HEK293 (cell line): Measurements from ENCODE around the gene CCSER2.
A peak's percentile ranks its signal among the peaks of the same experiment; 100 is the strongest.

Experiments used
- CTCF ChIA-PET: fragments of 350-600 bp; formaldehyde crosslinking; extraction: SDS; loops from one replicate; lab custom pipeline; 2021; ENCODE audit warnings: antibody characterized with exemption; lab: Yijun Ruan, JAX
- POLR2A ChIA-PET: fragments of 300-600 bp; formaldehyde crosslinking; extraction: SDS; loops from one replicate; lab custom pipeline; 2020; ENCODE audit warnings: antibody characterized with exemption, inconsistent platforms; lab: Yijun Ruan, JAX
- H3K27ac ChIP-seq: fragments of 200-500 bp; sonication (Bioruptor generic); 2 replicates; pipeline ENCODE4 v1.5.1; 2014; ENCODE audit warnings: low read depth, low read length, control low read depth, inconsistent platforms; ENCODE audit errors: extremely low read depth
- H3K36me3 ChIP-seq, 2 experiments: fragments of 200-500 bp in 1 of 2; sonication (Bioruptor generic) in 1 of 2; 1 replicate in 1 of 2; 2 replicates in 1 of 2; pipeline ENCODE4 v1.5.1; 2014 to 2017; ENCODE audit warnings: inconsistent platforms in 2 of 2, low read length in 2 of 2; ENCODE audit not compliant: control insufficient read depth in 2 of 2, insufficient read depth in 1 of 2
- H3K4me1 ChIP-seq: fragments of 200-500 bp; sonication (Bioruptor generic); 2 replicates; pipeline ENCODE4 v1.5.1; 2014; ENCODE audit warnings: mild to moderate bottlenecking, low read length, inconsistent platforms; ENCODE audit not compliant: control insufficient read depth, insufficient read depth
- H3K4me3 ChIP-seq: 2 replicates; pipeline ENCODE4 v1.5.1; 2011; ENCODE audit warnings: low read depth, mild to moderate bottlenecking, control low read depth, low read length, moderate library complexity
- H3K9me3 ChIP-seq: fragments of 200-500 bp; sonication (Bioruptor generic); 2 replicates; pipeline ENCODE4 v1.5.1; 2014; ENCODE audit warnings: low read depth, low read length, inconsistent platforms; ENCODE audit not compliant: control insufficient read depth, insufficient read depth
- BCL6B ChIP-seq: fragments of 450-650 bp; formaldehyde crosslinking; IDR thresholded peaks from 2 replicates; pipeline ENCODE4 v1.5.1; 2017; ENCODE audit warnings: missing biosample characterization, missing genetic modification characterization
- HOXC10 ChIP-seq: sonication (generic); formaldehyde crosslinking; IDR thresholded peaks from 2 replicates; pipeline ENCODE4 v1.8.1; 2023; ENCODE audit warnings: mild to moderate bottlenecking, missing genetic modification reagents
- INSM2 ChIP-seq: fragments of 450-650 bp; formaldehyde crosslinking; IDR thresholded peaks from 2 replicates; pipeline ENCODE4 v1.5.1; 2016; ENCODE audit warnings: missing biosample characterization, missing genetic modification characterization
- MYNN ChIP-seq: fragments of 450-650 bp; formaldehyde crosslinking; IDR thresholded peaks from 2 replicates; pipeline ENCODE4 v1.5.1; 2016; ENCODE audit warnings: missing biosample characterization, missing genetic modification characterization, borderline replicate concordance
- PATZ1 ChIP-seq: fragments of 450-650 bp; formaldehyde crosslinking; IDR thresholded peaks from 2 replicates; pipeline ENCODE4 v1.5.1; 2016; ENCODE audit warnings: missing biosample characterization, missing genetic modification characterization
- PRDM1 ChIP-seq: fragments of 450-650 bp; formaldehyde crosslinking; IDR thresholded peaks from 2 replicates; pipeline ENCODE4; 2016; ENCODE audit warnings: missing biosample characterization, missing genetic modification characterization
- SCRT1 ChIP-seq: fragments of 450-650 bp; formaldehyde crosslinking; IDR thresholded peaks from 2 replicates; pipeline ENCODE4 v1.5.1; 2016; ENCODE audit warnings: missing biosample characterization, missing genetic modification characterization, borderline replicate concordance
- SCRT2 ChIP-seq: fragments of 450-650 bp; formaldehyde crosslinking; IDR thresholded peaks from 2 replicates; pipeline ENCODE4 v1.5.1; 2016; ENCODE audit warnings: missing biosample characterization, missing genetic modification characterization
- ZNF146 ChIP-seq: fragments of 450-650 bp; formaldehyde crosslinking; IDR thresholded peaks from 2 replicates; pipeline ENCODE4 v1.5.1; 2016; ENCODE audit warnings: missing biosample characterization, missing genetic modification characterization
- ZNF148 ChIP-seq: fragments of 450-650 bp; formaldehyde crosslinking; IDR thresholded peaks from 2 replicates; pipeline ENCODE4 v1.5.0; 2017; ENCODE audit warnings: missing biosample characterization, missing genetic modification characterization, borderline replicate concordance
- ZNF24 ChIP-seq: fragments of 450-650 bp; formaldehyde crosslinking; IDR thresholded peaks from 2 replicates; pipeline ENCODE4 v1.5.1; 2016; ENCODE audit warnings: missing biosample characterization, missing genetic modification characterization
- ZNF266 ChIP-seq: fragments of 450-650 bp; formaldehyde crosslinking; IDR thresholded peaks from 2 replicates; pipeline ENCODE4 v1.5.1; 2016; ENCODE audit warnings: missing biosample characterization, missing genetic modification characterization, low read depth
- ZNF302 ChIP-seq: fragments of 450-650 bp; formaldehyde crosslinking; IDR thresholded peaks from 2 replicates; pipeline ENCODE4 v1.5.1; 2016; ENCODE audit warnings: missing biosample characterization, missing genetic modification characterization, low read depth
- ZNF335 ChIP-seq: fragments of 450-650 bp; formaldehyde crosslinking; conservative IDR thresholded peaks from 2 replicates; pipeline ENCODE4 v1.5.1; 2016; ENCODE audit warnings: missing biosample characterization, missing genetic modification characterization
- ZNF473 ChIP-seq: fragments of 450-650 bp; formaldehyde crosslinking; IDR thresholded peaks from 2 replicates; pipeline ENCODE4 v1.5.1; 2017; ENCODE audit warnings: missing biosample characterization, missing genetic modification characterization
- ZNF549 ChIP-seq: fragments of 450-650 bp; IDR thresholded peaks from 2 replicates; pipeline ENCODE4 v1.5.1; 2018; ENCODE audit warnings: missing biosample characterization, missing genetic modification characterization, mild to moderate bottlenecking, inconsistent platforms, moderate library complexity
- ZNF558 ChIP-seq: fragments of 450-650 bp; formaldehyde crosslinking; IDR thresholded peaks from 2 replicates; pipeline ENCODE4 v1.5.1; 2016; ENCODE audit warnings: missing biosample characterization, missing genetic modification characterization
- ZNF580 ChIP-seq: fragments of 450-650 bp; formaldehyde crosslinking; IDR thresholded peaks from 2 replicates; pipeline ENCODE4 v1.5.1; 2016; ENCODE audit warnings: missing biosample characterization, missing genetic modification characterization
- ZNF624 ChIP-seq: fragments of 450-650 bp; formaldehyde crosslinking; IDR thresholded peaks from 2 replicates; pipeline ENCODE4 v1.5.1; 2017; ENCODE audit warnings: missing biosample characterization, missing genetic modification characterization
- ZNF629 ChIP-seq: fragments of 450-650 bp; formaldehyde crosslinking; IDR thresholded peaks from 2 replicates; pipeline ENCODE4 v1.5.1; 2017; ENCODE audit warnings: missing biosample characterization, missing genetic modification characterization
- ZNF654 ChIP-seq: fragments of 450-650 bp; formaldehyde crosslinking; IDR thresholded peaks from 2 replicates; pipeline ENCODE4 v1.5.1; 2016; ENCODE audit warnings: low read depth, missing biosample characterization, missing genetic modification characterization
- ZNF830 ChIP-seq: fragments of 450-650 bp; IDR thresholded peaks from 2 replicates; pipeline ENCODE4 v1.5.0; 2018; ENCODE audit warnings: missing biosample characterization, missing genetic modification characterization, low read depth, mild to moderate bottlenecking, moderate library complexity
- ZNF843 ChIP-seq: fragments of 450-650 bp; formaldehyde crosslinking; IDR thresholded peaks from 2 replicates; pipeline ENCODE4 v1.5.1; 2016; ENCODE audit warnings: missing biosample characterization, missing genetic modification characterization
- ZSCAN4 ChIP-seq: fragments of 450-650 bp; formaldehyde crosslinking; IDR thresholded peaks from 2 replicates; pipeline ENCODE4 v1.5.1; 2017; ENCODE audit warnings: missing biosample characterization, missing genetic modification characterization

Gene CCSER2

GRCh38 chr10:84367256-84367655, 38.9 kb downstream of the CCSER2 start:
- ChIA-PET POLR2A (no interaction called here), CTCF (no interaction called here)
- TF ChIP-seq PATZ1 (tag by site-specific recombination): no peak
- peak; percentile 55; the same call in 1 of the 2 replicates for TF ChIP-seq SCRT1 (tag by site-specific recombination)
- TF ChIP-seq SCRT2 (tag by site-specific recombination): peak; percentile 26; the same call in 1 of the 2 replicates
- TF ChIP-seq MYNN (tag by site-specific recombination): no peak
- no peak for TF ChIP-seq ZSCAN4 (tag by site-specific recombination)
- no peak for TF ChIP-seq ZNF266
- no peak for TF ChIP-seq HOXC10
- no peak for TF ChIP-seq ZNF654 (tag by site-specific recombination)
- TF ChIP-seq ZNF624: no peak
- no peak for TF ChIP-seq ZNF549 (tag by site-specific recombination)
- Histone ChIP-seq H3K4me1 (no peaks in the 10 kb centered on the region), H3K36me3 (peaks cover 0 to 15% of the 10 kb centered on the region in 2 experiments; a peak in 1 of 3 replicates), H3K4me3 (no peak overlapping the region), H3K9me3 (no peaks in the 10 kb centered on the region), H3K27ac (no peak overlapping the region)

GRCh38 chr10:84368828-84369227, 40.4 kb downstream of the CCSER2 start:
- CTCF ChIA-PET: interaction anchor here (1.1 kb wide), 1 partner anchor 15 kb away, joined by 3 read pairs; no protein-coding TSS in a partner anchor
- H3K9me3 ChIP-seq: no peaks in the 10 kb centered on the region

GRCh38 chr10:84370283-84370682, 41.9 kb downstream of the CCSER2 start:
- no peaks in the 10 kb centered on the region for H3K4me1 ChIP-seq
- H3K9me3 ChIP-seq: no peaks in the 10 kb centered on the region
- ChIA-PET POLR2A (no interaction called here), CTCF (interaction anchor here (0.6 to 2.5 kb wide), 6 partner anchors 9 to 170 kb away, joined by 3 to 12 read pairs (median 4); no protein-coding TSS in a partner anchor)
- H3K27ac ChIP-seq: no peak overlapping the region
- no peak overlapping the region for H3K4me3 ChIP-seq
- H3K36me3 ChIP-seq: peaks cover 9 to 32% of the 10 kb centered on the region in 2 experiments; a peak in 2 of 3 replicates
- no peak for TF ChIP-seq ZNF830 (tag by site-specific recombination)
- TF ChIP-seq ZNF148 (tag by site-specific recombination): no peak
- TF ChIP-seq ZNF302 (tag by site-specific recombination): no peak
- TF ChIP-seq ZNF24 (tag by site-specific recombination): no peak
- TF ChIP-seq INSM2 (tag by site-specific recombination): no peak
- TF ChIP-seq ZNF629 (tag by site-specific recombination): no peak
- TF ChIP-seq ZNF473 (tag by site-specific recombination): no peak
- TF ChIP-seq BCL6B (tag by site-specific recombination): no peak

More at GRCh38 chr10:84368828-84369227, 40.4 kb downstream of the CCSER2 start:
- Histone ChIP-seq H3K36me3 (peaks cover 5 to 22% of the 10 kb centered on the region in 2 experiments; a peak in 2 of 3 replicates), H3K4me3 (no peak overlapping the region), H3K4me1 (no peaks in the 10 kb centered on the region), H3K27ac (no peak overlapping the region)
- POLR2A ChIA-PET: no interaction called here
- TF ChIP-seq ZNF580 (tag by site-specific recombination): 0 out of 2 replicates have a peak, but pooled peaks have one; percentile 12
- TF ChIP-seq ZNF146 (tag by site-specific recombination): peak; percentile 73
- TF ChIP-seq ZNF558: no peak
- TF ChIP-seq ZNF843 (tag by site-specific recombination): no peak
- TF ChIP-seq ZNF335 (tag by site-specific recombination): no peak
- TF ChIP-seq PRDM1: no peak
